ENCODE data around the gene VRK3. TPM values are rescaled to one million over a fixed set of nuclear protein-coding genes. Genes with fewer than 3 reads are reported as not detected.
"Not testable (repeated sequence)": the region's sequence is repeated elsewhere in the genome, so short reads cannot be mapped to it uniquely, and the experiment has no call there.

VRK3 gene
- 18.9 and 20.9 TPM in 2 replicates for total RNA-seq (2014; rRNA removed; shearing (Covaris generic))
- 29.7 and 33.7 TPM in 2 replicates for polyA plus RNA-seq (2015; cell fraction: cytosol; rRNA removed)
- 31.1 and 36.0 TPM in 2 replicates for polyA plus RNA-seq (2015; cell fraction: nucleus; rRNA removed)

DNA sequence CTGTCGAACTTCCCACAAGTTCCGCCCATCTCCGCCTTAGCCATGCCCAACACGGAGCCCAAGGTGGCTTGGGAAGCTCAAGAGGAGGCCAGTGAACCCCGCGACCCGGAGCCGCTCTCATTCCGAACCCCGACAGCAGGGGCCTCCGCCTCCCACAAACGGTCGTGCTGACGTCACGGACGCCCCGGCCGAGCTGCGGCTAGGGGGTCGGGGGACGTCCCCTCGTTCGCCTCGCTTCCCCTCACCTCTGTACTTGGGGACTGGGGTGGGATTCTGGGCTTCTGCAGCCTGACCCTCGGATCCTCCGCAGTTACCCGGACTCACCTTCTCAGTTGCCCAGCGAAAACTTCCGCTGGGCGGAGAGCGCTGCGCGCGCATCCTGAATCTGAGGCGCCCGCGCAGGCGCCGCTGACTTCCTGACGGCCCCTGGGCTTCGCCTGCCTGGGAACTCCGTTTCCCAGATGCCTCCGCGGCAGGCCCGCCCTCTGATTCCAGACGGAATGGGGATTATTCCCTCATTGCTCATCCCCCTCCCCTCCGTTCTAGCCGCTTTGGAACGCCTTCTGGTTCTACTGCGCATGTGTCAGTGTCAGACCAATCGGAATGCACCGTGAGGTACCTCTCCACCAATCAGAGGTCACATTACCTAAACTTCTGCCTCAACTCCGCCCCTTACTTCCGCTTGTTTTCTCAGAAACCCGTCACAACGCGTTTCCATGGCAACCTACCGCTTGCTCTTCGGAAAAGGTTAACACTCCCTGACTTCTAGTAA is at the start of gene VRK3:
TSS of gene VRK3 (minus strand) at position 351 of the 772 bp plus-strand sequence. CDS start 9,210 bp downstream, outside the sequence.
- DNase-seq (ENCODE audit: low read depth) = peak; percentile 99

DNA sequence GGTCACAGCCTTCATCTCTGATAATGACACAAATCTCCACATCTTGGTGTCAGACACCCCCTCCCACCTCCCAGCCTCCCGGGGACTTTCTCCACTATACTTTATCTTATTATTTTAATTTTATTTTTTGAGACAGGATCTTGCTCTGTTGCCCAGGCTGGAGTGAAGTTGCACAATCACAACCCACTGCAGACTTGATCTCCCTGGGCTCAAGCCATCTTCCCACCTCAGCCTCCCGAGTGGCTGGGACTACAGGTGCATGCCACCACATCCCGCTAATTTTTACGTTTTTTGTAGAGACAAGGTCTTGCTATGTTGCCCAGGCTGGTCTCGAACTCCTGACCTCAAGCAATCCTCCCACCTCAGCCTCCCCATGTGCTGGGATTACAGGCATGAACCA is 43.2 kb upstream of the VRK3 start:
- not testable (repeated sequence) for DNase-seq (ENCODE audit: low read depth)

DNA sequence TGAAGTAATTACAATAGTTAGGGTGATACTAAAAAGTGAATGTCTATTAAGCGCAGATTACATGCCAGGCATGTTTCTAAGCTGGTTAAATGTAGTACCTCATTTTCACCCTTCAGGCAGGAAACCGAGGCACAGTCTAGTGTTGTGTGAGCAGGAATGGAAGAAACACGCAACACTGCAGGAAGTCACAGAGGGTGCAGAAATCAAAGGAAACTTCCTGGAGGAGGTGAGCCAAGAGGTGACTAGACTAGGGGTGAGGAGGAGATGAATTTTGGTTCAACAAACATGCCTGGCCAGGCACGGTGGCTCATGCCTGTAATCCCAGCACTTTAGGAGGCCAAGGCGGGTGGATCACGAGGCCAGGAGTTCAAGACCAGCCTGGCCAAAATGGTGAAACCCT is 42.4 kb upstream of the VRK3 start:
- DNase-seq (ENCODE audit: low read depth) = no peak

DNA sequence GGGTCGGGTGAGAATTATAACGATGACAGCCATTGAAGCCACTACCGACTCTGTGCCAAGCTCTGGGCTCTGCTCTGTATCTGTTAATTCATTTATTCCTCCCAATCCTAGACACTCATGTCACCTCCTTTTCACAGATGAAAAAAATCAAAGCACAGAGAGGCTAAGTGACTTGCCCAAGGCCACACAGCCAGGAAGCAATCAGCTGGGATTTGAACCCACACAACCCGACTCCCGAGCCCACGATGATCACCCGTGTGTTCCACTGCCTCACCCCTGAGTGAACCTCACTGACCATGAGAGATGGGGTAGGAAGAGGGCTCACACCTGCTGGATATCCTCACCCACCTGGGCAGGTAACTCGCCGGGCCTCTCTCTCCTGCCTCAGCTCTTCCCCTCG is 40.8 kb upstream of the VRK3 start:
- DNase-seq (ENCODE audit: low read depth) = no peak

- DNase-seq (ENCODE audit: low read depth) = no peak
These were observed 36.5 kb upstream of the VRK3 start for GRCh38 chr19:50061650-50062049.

DNA sequence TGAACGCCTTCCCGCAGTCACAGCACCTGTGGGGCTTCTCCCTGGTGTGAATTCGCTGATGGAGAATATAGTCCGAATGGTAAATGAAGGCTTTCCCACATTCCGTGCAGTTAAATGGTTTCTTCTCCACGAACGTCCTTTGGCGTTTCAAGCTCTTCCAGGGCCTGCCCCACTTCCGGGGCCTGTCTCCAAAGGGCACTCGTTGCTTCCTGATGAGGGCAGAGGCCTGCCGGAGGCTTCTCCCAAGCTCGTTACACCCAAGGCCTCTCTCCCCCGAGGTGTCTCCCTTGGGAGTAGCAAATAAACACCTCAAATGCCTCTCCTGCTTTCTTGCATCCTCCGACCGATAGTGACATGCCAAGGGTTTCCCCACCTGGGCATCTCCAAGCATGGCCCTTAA is 34.9 kb upstream of the VRK3 start:
- DNase-seq (ENCODE audit: low read depth) = no peak

- DNase-seq (ENCODE audit: low read depth) = no peak
These were observed 33.9 kb upstream of the VRK3 start for GRCh38 chr19:50059045-50059444.

GRCh38 chr19:50058425-50058824 is 33.3 kb upstream of the VRK3 start:
- DNase-seq (ENCODE audit: low read depth) = no peak

GRCh38 chr19:50053119-50053518 is 27.9 kb upstream of the VRK3 start:
- DNase-seq (ENCODE audit: low read depth) = no peak

- no peak for DNase-seq (ENCODE audit: low read depth)
These were observed 26.8 kb upstream of the VRK3 start for GRCh38 chr19:50051964-50052363.

DNA sequence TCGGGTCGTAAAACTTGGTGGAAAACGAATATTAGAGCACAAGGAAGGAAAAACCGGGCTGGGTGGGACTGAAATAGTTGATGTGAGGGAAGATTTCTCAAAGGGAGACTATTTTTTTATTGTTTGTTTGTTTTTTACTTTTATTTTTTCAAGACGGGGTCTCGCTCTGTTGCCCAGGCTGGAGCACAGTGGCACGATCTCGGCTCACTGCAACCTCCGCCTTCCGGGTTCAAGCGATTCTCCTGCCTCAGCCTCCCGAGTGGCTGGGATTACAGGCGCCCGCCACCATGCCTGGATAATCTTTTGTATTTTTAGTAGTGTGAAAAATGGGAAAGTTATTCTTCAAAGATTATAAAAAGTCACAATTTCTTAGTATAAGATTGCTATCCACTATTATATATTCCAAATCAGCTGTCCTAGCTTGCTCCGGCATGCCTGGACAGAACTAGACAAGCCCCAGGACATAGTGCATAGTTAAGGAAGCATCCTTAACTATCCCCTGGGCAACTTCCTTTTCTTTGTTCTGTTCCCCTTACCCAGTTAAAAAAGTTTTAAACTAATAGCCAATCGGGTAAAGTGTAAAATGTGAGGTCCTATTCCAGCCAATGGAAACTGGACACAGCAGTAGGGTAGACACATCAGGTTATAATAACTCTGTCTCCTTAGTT is 26.2 kb upstream of the VRK3 start:
- DNase-seq (ENCODE audit: low read depth) = not testable (repeated sequence)

GRCh38 chr19:50050406-50051227 is 25.4 kb upstream of the VRK3 start:
- no peak for DNase-seq (ENCODE audit: low read depth)

DNA sequence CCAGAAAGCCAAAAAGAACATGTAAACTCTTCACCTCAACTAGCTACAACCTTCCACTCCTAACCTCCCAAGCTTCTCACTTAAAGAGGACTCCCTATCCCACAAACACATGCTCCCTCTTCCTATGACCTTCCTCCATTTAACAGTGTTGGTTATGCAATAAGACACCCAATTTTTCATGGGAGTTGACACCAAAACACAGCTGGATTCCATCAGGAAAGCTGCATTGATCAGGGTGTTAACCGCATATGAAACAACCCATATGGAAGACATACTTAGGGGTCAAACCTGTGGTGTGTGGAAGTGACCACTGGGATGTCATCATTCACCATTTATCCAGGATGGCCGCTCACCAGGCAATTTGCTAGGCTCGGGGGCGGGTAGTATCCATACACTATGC is 22.5 kb upstream of the VRK3 start:
- no peak for DNase-seq (ENCODE audit: low read depth)

DNA sequence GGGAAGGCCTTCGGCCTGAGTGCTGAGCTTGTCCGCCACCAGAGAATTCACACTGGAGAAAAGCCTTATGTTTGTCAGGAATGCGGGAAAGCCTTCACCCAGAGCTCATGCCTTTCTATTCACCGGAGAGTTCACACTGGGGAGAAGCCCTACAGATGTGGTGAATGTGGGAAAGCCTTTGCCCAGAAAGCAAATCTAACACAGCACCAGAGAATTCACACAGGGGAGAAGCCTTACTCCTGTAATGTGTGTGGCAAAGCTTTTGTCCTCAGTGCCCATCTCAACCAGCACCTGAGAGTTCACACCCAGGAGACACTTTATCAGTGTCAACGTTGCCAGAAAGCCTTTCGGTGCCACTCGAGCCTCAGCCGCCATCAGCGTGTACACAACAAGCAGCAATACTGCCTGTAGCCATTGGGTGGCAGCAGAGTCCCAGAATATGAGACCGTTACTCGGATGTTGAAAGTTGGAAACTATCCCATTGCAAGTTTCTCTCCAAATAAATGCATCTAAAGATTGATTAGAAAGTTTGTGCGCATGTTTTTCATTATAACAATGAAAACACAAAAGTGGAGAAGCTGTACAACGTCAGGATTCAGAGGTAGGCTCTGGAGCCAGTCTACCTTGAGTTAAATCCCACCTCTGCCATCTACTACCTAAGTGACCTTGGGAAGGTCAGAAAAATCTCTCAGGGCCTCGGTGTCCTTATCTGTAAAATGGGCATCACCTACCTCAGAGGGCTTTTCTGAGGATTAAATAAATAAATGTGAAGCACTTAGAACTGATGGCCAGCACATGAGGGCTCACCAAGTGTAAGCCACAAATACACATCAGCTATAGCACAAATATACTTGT is 21.7 kb upstream of the VRK3 start:
- no peak for DNase-seq (ENCODE audit: low read depth)

DNA sequence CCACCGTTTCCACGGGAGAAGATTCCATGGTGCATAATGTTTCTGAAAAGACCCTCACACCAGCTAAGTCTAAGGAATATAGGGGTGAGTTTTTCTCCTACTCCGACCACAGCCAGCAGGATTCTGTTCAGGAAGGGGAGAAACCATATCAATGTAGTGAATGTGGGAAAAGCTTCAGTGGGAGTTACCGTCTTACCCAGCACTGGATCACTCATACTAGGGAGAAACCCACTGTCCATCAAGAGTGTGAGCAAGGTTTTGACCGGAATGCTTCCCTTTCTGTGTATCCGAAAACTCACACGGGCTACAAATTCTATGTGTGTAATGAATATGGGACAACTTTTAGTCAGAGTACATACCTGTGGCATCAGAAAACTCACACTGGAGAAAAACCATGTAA is 19.8 kb upstream of the VRK3 start:
- DNase-seq (ENCODE audit: low read depth) = no peak

DNA sequence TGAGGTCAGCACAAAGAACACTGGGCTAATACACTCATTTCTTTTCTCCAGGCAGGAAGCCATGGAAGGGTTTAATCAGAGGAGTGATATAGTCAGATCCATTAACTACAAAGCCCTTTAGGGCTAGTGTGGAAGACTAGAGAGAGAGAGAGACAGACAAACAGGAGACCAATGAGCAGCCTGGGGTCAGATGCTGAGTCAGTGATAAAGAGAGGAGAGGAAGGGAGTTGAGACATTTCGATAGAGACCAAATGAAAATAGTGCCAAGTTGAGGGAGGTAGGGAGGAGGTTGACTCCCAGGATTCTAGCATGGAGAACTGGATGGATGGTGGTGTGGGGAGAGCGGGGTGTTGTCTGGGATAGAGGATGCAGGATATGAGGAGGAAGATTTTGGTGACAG is 18.8 kb upstream of the VRK3 start:
- DNase-seq (ENCODE audit: low read depth) = no peak

GRCh38 chr19:50042363-50043024 is 17.3 kb upstream of the VRK3 start:
- no peak for DNase-seq (ENCODE audit: low read depth)

DNA sequence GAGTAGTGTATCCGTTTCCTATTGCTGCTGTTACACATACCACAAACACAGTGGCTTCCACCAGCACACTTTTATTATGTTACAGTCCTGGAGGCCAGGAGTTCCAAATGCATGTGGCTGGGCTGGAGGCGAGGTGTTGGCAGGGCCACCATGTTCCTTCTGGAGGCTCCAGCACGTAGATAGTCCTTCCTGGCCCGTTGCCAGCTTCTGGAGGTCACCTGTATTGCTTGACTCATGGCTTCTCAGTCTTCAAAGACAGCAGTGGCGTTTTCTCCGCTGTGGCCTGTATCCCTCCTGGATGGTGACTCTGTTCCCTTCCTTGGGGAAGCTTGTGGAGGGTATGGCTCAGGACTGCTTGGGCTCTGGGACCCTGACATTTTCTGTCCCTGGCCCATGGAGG is 15.8 kb upstream of the VRK3 start:
- DNase-seq (ENCODE audit: low read depth) = no peak

- no peak for DNase-seq (ENCODE audit: low read depth)
These were observed 14.8 kb upstream of the VRK3 start for GRCh38 chr19:50039968-50040367.

- DNase-seq (ENCODE audit: low read depth) = no peak
These were observed 11.7 kb upstream of the VRK3 start for GRCh38 chr19:50036908-50037307.
